ENCODE results near the gene FAM193A.

Gene FAM193A

GRCh38 chr4:2781911-2782310, 245.5 kb downstream of the FAM193A start:
- no peak for DNase-seq (ENCODE audit: low read depth in 2 of 2)
